GM18498 (cell line): ENCODE data around the gene ATRAID.
"Not testable (repeated sequence)": the region's sequence is repeated elsewhere in the genome, so short reads cannot be mapped to it uniquely, and the experiment has no call there.

Source experiments
- ATAC-seq: cut with Tn5 transposase; IDR thresholded peaks from one replicate; pipeline ENCODE4 v1.9.1; 2021; ENCODE audit warnings: mild to moderate bottlenecking, moderate library complexity; ENCODE audit not compliant: unreplicated experiment

Gene ATRAID

DNA sequence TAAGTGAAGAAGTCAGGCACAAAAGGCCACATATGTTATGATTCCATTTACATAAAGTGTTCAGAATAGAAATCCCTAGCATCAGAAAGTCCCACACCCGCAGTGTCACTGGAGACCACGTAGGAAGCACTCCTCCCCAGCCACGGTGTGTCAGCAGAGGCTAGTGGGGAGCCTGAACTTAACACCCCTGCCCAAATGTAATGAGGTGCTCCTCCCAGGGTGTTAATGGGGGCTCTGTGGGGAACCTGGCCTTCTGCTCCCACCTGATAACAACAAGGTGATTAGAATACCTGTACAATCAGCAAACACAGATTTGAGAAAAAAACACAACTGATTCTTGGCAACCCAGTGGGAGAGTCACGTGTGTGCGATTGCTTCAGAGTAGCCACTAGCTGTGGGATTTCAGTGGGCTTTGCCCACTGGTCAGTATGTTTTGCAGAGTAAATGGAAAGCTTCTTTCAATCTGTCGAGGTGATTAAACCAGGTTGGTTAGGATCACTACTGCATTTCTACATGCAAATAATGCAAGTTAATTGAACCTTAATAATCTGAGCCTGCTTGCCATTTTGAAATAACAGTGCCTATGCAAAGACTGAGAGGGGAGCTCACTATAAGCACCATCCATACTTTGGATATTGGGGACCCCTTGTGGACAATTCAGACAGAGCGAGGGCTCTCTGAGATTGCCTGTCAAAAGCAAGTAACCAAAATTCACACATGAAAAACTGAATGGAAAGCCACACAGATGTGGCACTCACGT is 20.6 kb upstream of the ATRAID start:
- ATAC-seq: peak; percentile 65

GRCh38 chr2:27194538-27195354 is 17.1 kb upstream of the ATRAID start:
- no peak for ATAC-seq

- not testable (repeated sequence) for ATAC-seq
Observed at GRCh38 chr2:27195799-27196198, 16.0 kb upstream of the ATRAID start.

DNA sequence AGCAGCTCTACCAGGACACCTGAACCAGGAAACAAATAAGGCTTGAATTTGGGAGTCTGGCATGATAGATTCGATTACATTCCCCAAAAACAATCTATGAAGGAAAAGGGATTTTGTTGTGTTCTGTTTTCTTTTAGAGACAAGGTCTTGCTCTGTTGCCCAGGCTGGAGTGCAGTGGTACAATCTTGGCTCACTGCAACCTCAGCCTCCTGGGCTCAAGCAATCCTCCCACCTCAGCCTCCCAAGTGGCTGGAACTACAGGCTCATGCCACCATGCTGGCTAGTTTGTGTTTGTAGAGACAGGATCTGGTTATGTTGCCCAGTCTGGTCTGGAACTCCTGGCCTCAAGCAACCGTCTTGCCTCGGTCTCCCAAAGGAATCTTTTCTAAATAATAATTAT is 13.8 kb upstream of the ATRAID start:
- ATAC-seq: not testable (repeated sequence)

- no peak for ATAC-seq
Observed at GRCh38 chr2:27198627-27199026, 13.2 kb upstream of the ATRAID start.

DNA sequence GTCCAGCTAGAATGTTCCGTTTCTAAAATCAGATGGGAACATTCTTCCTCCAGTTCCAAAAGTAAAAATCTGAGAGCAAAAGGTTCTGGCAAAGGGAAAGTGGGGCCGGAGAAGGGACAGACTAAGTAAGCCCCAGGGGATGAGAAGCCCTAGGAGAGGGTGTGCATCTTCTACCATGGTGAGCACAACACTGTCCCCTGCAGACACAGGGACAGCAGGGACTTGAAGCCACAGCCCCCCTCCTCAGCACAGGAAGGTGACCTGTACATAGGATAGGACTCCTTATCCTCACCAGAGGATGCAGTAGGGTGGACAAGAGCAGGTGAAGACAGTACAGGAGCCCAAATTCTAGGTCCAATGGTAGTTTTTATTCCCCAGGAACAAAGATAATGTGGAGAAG is 12.6 kb upstream of the ATRAID start:
- ATAC-seq: no peak

DNA sequence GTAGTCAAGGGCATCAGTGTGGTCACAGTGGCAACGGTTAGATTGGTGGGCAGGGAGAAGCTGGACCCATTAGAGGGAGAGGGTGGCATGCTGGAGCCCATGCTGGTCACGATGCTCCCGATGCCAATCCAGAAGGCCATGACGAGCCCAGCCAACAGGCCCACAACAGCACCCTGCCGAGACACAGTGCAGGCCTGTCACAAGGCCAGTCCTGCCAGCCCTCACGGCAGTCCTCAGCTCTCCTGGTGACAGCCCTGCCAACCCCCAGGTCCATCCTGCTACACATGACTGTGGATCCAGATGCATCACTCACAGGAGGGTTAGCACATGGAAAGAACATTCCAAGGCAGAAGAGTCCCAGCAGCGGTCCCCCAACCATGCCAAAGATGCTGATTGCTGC is 10.2 kb upstream of the ATRAID start:
- no peak for ATAC-seq

DNA sequence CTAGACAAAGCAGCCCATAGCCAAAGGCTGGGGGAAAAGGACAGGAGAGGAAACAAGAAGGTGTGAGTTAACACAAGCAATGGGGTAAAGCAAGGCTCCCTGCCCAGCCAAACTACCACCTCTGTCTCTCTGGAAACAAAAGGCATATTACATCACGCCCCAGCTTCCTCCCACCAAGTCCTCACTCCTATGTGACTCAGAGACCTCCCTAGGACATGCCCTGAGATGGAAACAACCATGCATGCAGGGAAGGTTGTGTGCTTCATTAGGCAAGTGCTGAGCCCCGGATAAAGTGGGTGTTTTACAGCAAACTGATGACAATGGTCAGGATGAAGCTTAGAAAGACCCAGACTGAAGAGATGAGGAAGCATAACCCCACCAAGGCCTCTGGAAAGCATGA is 9.0 kb upstream of the ATRAID start:
- ATAC-seq: no peak

DNA sequence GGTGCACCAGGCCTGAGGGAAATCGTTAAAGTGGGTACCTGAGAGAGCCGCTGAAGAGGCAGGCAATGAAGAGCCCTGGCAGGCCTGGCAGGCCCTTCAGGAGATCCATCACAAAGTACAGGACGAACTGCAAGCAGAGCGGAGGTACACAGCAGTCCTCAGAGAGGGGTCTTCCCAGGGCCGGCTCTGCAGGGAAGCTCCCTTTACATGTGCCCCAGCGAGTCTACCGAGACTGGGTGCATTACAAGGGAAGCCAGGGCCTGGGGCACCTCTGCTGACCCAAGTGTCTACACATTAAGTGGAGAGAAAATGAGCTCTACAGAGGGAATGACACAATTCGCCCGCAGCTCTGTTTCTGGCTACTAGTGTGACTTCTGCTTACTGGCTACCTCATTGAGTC is 8.1 kb upstream of the ATRAID start:
- no peak for ATAC-seq

- ATAC-seq: no peak
Observed at GRCh38 chr2:27204566-27204965, 7.3 kb upstream of the ATRAID start.

DNA sequence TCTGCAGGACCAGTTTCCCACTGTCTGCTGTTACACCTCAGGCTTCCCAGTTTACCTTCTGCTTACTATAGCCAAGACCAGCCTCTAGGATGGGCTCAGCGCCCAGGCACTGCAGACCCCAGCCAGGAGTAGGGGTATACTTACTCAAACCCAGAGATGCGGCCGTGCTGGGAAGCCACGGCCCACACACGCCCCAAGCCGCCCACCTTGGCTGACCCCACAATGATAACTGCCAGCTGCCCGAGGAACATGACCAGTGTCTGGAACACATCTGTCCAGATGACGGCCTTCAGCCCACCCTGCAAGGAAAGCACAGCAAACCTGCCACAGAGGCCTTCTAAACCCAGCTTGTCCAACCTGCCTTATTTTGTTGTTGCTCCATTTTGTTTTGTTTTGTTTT is 6.6 kb upstream of the ATRAID start:
- no peak for ATAC-seq

DNA sequence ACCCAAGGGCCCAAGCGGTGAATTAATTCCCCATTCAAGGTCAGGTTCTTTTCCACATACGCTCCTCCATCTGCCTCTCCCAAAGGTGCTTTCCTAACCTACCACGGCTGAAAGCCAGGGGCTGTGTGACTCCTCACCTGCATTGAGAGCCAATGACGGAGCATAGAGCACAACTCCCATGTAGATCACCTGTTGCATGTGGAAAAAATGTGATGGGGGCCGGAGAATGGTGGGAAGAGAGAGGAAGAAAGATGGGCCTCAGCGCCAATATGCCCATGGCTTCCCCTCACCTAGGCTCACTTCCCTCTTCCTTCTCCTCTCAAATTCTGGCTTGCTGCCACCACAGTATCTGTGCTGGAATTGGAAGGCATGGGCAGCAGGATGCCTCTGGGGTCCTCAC is 5.5 kb upstream of the ATRAID start:
- ATAC-seq: no peak

GRCh38 chr2:27208486-27209050 is 3.3 kb upstream of the ATRAID start:
- no peak for ATAC-seq

GRCh38 chr2:27209621-27210401 is 2.0 kb upstream of the ATRAID start:
- ATAC-seq: no peak

DNA sequence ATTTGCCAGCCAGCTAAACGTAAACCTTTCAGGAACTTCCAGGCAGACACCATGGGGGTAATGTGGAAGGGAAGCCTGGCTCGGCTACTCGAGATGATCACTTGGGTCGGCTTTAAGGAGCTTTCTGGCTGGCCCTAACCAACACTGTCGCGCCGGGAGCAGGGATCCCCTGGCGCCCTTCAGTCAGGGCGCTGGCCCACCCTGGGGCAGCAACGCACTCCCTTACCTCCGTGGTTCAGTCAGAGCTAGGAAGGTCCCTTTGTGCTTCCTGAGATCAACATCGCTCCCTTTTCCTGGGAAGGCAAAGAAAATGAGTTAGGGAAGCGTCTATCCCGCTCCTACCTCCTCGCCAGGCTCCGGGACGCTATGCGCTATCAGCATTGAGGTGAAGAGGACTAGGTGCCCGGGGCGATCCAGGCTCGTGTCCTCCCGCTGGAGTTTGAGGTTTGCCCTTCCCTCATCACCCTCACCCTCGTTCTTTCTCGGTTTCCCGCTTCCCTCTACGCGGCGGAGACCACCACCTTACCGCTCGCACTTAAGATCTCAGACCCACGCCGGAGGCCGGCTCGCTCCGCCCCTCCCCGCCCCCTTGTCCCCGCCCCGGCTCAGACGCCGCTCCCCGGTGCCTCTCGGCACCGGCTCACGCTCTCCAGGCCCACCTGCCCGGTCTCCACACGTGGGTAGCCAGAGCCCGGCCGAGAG is 449 bp upstream of the ATRAID start:
- peak; percentile 2 for ATAC-seq

DNA sequence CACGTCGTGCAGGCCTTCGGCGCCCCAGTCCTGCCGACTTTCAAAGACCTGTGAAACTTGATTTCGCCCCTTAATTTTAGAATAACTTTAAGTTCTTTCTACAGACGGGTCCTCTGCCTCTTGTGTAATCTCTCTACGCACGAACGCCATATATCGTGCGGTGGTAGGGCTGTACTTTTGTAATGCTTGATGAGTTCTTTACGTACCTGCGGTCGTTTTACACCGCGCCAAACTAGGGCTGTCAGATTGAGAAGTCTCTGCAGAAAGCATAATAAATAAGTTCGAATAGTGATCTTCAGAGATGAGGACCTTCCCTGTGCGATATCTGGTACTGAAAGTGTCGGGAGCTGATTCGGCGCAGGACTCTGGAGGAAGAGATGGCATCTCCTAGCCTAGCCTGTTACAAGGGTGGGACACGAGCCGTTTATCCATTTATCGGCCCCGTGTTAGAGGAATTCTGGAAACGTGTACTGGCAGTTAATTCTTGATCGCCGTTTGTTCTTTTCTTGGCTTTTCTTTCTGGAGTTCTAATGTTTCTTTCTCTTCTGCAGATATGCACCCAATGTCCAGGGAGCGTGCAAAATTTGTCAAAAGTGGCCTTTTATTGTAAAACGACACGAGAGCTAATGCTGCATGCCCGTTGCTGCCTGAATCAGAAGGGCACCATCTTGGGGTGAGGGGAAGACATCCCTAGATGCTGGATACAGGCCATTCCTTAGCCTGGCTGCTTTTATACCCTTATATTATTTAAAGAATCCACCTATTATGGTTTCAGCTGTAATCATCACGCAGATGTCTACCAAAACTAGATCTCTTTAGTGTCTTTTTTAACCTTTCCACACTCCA is 1.0 kb downstream of the ATRAID start:
- ATAC-seq: peak; percentile 10

GRCh38 chr2:27214941-27215340 is 3.1 kb downstream of the ATRAID start:
- ATAC-seq: no peak

DNA sequence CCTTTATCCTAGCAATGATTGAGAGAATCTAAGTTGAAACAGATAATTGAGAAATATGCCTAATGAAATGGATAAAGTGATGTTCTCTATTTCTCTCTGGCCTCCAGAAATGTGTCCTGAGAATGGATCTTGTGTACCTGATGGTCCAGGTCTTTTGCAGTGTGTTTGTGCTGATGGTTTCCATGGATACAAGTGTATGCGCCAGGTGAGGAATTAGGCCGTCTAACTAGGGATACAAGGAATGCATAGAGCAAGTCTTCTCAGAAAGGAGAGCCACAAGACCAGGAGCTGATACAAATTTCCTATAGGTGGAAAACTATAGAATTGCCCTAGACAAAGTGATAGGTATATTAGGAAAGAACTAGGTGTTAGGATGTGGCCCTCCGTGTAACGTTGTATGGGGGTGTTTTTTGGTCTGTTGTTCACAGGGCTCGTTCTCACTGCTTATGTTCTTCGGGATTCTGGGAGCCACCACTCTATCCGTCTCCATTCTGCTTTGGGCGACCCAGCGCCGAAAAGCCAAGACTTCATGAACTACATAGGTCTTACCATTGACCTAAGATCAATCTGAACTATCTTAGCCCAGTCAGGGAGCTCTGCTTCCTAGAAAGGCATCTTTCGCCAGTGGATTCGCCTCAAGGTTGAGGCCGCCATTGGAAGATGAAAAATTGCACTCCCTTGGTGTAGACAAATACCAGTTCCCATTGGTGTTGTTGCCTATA is 4.7 kb downstream of the ATRAID start:
- ATAC-seq: no peak
